Sigmoid colon (tissue), 7 donors: Measurements from ENCODE around the gene RALB. TPM values are rescaled to one million over a fixed set of nuclear protein-coding genes. Genes with fewer than 3 reads are reported as not detected.

Experiments used
- DNase-seq: peaks from one replicate; pipeline ENCODE4 v3.0.0-alpha.2; 2019
- H3K27ac ChIP-seq, 4 donors: fragments of 200-600 bp; sonication (generic); one replicate each; pipeline ENCODE4 v1.5.1; 2016 to 2019; ENCODE audit warnings: mild to moderate bottlenecking in 1 of 4
- H3K27me3 ChIP-seq, 3 donors: fragments of 200-600 bp; sonication (generic); one replicate each; pipeline ENCODE4 v1.5.1; 2019; ENCODE audit warnings: mild to moderate bottlenecking in 1 of 3
- H3K36me3 ChIP-seq, 4 donors: fragments of 200-600 bp; sonication (generic); one replicate each; pipeline ENCODE4 v1.5.1; 2016 to 2019
- H3K4me1 ChIP-seq, 4 donors: fragments of 200-600 bp; sonication (generic); one replicate each; pipeline ENCODE4 v1.5.1; 2017 to 2019
- H3K4me3 ChIP-seq, 4 donors: fragments of 200-600 bp; sonication (generic); one replicate each; pipeline ENCODE4 v1.5.1; 2017 to 2019; ENCODE audit warnings: mild to moderate bottlenecking in 2 of 4, moderate library complexity in 1 of 4
- H3K9me3 ChIP-seq, 4 donors: fragments of 200-600 bp in 3 of 4; sonication (generic) in 3 of 4; one replicate each; pipeline versions ENCODE4 v1.5.1 to v1.6.1; 2013 to 2019
- CTCF ChIP-seq, 4 experiments: fragments of 450-650 bp in 3 of 4; fragments of 200-600 bp in 1 of 4; IDR thresholded peaks; one replicate each; pipeline ENCODE4 v1.5.1; 2016 to 2019; ENCODE audit warnings: antibody characterized with exemption in 4 of 4, mild to moderate bottlenecking in 3 of 4, moderate library complexity in 2 of 4
- EP300 ChIP-seq, 4 donors: sonication (generic); formaldehyde crosslinking; IDR thresholded peaks; one replicate each; pipeline ENCODE4 v1.6.1; 2017; ENCODE audit warnings: antibody characterized with exemption in 4 of 4
- POLR2A ChIP-seq, 2 donors: fragments of 450-650 bp; IDR thresholded peaks; one replicate each; pipeline ENCODE4 v1.6.1; 2016; ENCODE audit warnings: antibody characterized with exemption in 2 of 2, mild to moderate bottlenecking in 2 of 2, moderate library complexity in 2 of 2
- POLR2AphosphoS5 ChIP-seq, 4 donors: sonication (generic); formaldehyde crosslinking; IDR thresholded peaks; one replicate each; pipeline ENCODE4 v1.6.1; 2017; ENCODE audit warnings: antibody characterized with exemption in 4 of 4
- WGBS, 2 donors: extraction: QIAGEN DNeasy Blood & Tissue Kit; methylation state at CpG; one replicate each; pipeline ENCODE4 v1.1.7; 2013; 5-methylcytosine and 5-hydroxymethylcytosine counted together
- intact Hi-C: fragments of 100-400 bp; cut with DNase I; formaldehyde crosslinking; loops from one replicate; pipeline ENCODE4 v1.15.1; 2023
- polyA plus RNA-seq, 3 donors: library from polyadenylated mRNA; stranded (reverse); fragments of 200-250 nt; gene quantifications; one replicate each; pipeline ENCODE4 v1.2.3, GENCODE V29; 2013
- total RNA-seq, 4 donors: library from RNA; depleted of rRNA; stranded (reverse); fragments of >200 nt; gene quantifications; one replicate each; pipeline ENCODE4 v1.1.0, GENCODE V29; 2016
- donor health status: healthy with polysubstance abuse.
- donor health status: Bipolar disorder and iron deficiency.
- donor health status: healthy.

The RALB gene
- total and polyA plus RNA-seq, 7 donors, result 47.9 to 143 (median 60.2) TPM

- Histone ChIP-seq H3K36me3 (no peaks in the 10 kb centered on the region), H3K9me3 (no peaks in the 10 kb centered on the region), H3K4me3 (no peak overlapping the region), H3K4me1 (peaks cover 0 to 9% (median 6%) of the 10 kb centered on the region in 4 donors), H3K27ac (no peak overlapping the region), H3K27me3 (no peaks in the 10 kb centered on the region)
- DNase-seq, result no peak
- TF ChIP-seq CTCF (IDR thresholded peaks at IDR 0.05) (no peak), POLR2A (IDR thresholded peaks at IDR 0.05) (no peak), POLR2AphosphoS5 (IDR thresholded peaks at IDR 0.05) (no peak), EP300 (IDR thresholded peaks at IDR 0.05) (no peak)
- WGBS, 2 donors, result 95 to 97% methylated on average over 7 of the region's 7 CpGs
- intact Hi-C loops, result no loop called here
These were observed 69.7 kb downstream of the RALB start for GRCh38 chr2:120322329-120322728.

GRCh38 chr2:120323214-120323613 lies 70.6 kb downstream of the RALB start:
- Histone ChIP-seq H3K4me3 (no peak overlapping the region), H3K36me3 (no peaks in the 10 kb centered on the region), H3K27me3 (no peaks in the 10 kb centered on the region), H3K9me3 (no peaks in the 10 kb centered on the region), H3K4me1 (peaks cover 0 to 9% (median 6%) of the 10 kb centered on the region in 4 donors), H3K27ac (no peak overlapping the region)
- WGBS, 2 donors, result 76 to 82% methylated on average over 10 of the region's 10 CpGs
- intact Hi-C loops, result no loop called here
- no peak for TF ChIP-seq EP300 (IDR thresholded peaks at IDR 0.05)
- no peak for TF ChIP-seq POLR2A (IDR thresholded peaks at IDR 0.05)
- TF ChIP-seq POLR2AphosphoS5 (IDR thresholded peaks at IDR 0.05), result no peak
- TF ChIP-seq CTCF (IDR thresholded peaks at IDR 0.05), result no peak
- peak; percentile 78 for DNase-seq

- Histone ChIP-seq H3K36me3 (no peaks in the 10 kb centered on the region), H3K27ac (no peak overlapping the region), H3K9me3 (no peaks in the 10 kb centered on the region), H3K27me3 (no peaks in the 10 kb centered on the region), H3K4me3 (no peak overlapping the region), H3K4me1 (peaks cover 0 to 5% (median 2%) of the 10 kb centered on the region in 4 donors)
- intact Hi-C loops, result no loop called here
- TF ChIP-seq CTCF (IDR thresholded peaks at IDR 0.05) (no peak), POLR2A (IDR thresholded peaks at IDR 0.05) (no peak), EP300 (IDR thresholded peaks at IDR 0.05) (no peak), POLR2AphosphoS5 (IDR thresholded peaks at IDR 0.05) (no peak)
- 77 to 80% methylated on average over 10 of the region's 10 CpGs for WGBS, 2 donors
- DNase-seq, result no peak
These were observed 71.3 kb downstream of the RALB start for GRCh38 chr2:120323807-120324399.

GRCh38 chr2:120324933-120325332 lies 72.3 kb downstream of the RALB start:
- no peak for DNase-seq
- no peak overlapping the region for H3K4me3 ChIP-seq
- H3K4me1 ChIP-seq, result no peaks in the 10 kb centered on the region
- WGBS, 2 donors, result 92 to 94% methylated on average over 7 of the region's 7 CpGs
- no peak for TF ChIP-seq POLR2A (IDR thresholded peaks at IDR 0.05)
- TF ChIP-seq EP300 (IDR thresholded peaks at IDR 0.05), result no peak
- no peak for TF ChIP-seq POLR2AphosphoS5 (IDR thresholded peaks at IDR 0.05)
- TF ChIP-seq CTCF (IDR thresholded peaks at IDR 0.05), result no peak
- H3K36me3 ChIP-seq, result no peaks in the 10 kb centered on the region
- H3K27ac ChIP-seq, result no peak overlapping the region
- H3K9me3 ChIP-seq, result no peaks in the 10 kb centered on the region
- intact Hi-C loops, result no loop called here
- H3K27me3 ChIP-seq, result no peaks in the 10 kb centered on the region

GRCh38 chr2:120326066-120326465 lies 73.4 kb downstream of the RALB start:
- H3K27ac ChIP-seq, result no peak overlapping the region

More at GRCh38 chr2:120326066-120326465, 73.4 kb downstream of the RALB start:
- H3K4me1 ChIP-seq, result no peaks in the 10 kb centered on the region
- no peaks in the 10 kb centered on the region for H3K36me3 ChIP-seq
- DNase-seq, result no peak
- no peak for TF ChIP-seq POLR2A (IDR thresholded peaks at IDR 0.05)
- no peak for TF ChIP-seq POLR2AphosphoS5 (IDR thresholded peaks at IDR 0.05)
- no peak for TF ChIP-seq EP300 (IDR thresholded peaks at IDR 0.05)
- TF ChIP-seq CTCF (IDR thresholded peaks at IDR 0.05), result no peak
- 81 to 84% methylated on average over 9 of the region's 9 CpGs for WGBS, 2 donors
- no peak overlapping the region for H3K4me3 ChIP-seq
- no peaks in the 10 kb centered on the region for H3K27me3 ChIP-seq
- no peaks in the 10 kb centered on the region for H3K9me3 ChIP-seq
- intact Hi-C loops, result no loop called here
